Astrocyte of the spinal cord (primary cell): Measurements from ENCODE around the gene SOX13.
A peak's percentile ranks its signal among the peaks of the same experiment; 100 is the strongest.

Experiments
- DNase-seq: peaks from one replicate; pipeline ENCODE4 v3.0.0; 2011; ENCODE audit warnings: low read depth, low spot score
- H3K4me3 ChIP-seq: 2 replicates; pipeline ENCODE4 v1.5.1; 2011; ENCODE audit warnings: low read depth, mild to moderate bottlenecking, low read length, moderate library complexity
- CTCF ChIP-seq: IDR thresholded peaks from 2 replicates; pipeline ENCODE4 v1.5.1; 2012; ENCODE audit warnings: low read depth, mild to moderate bottlenecking, low read length, inconsistent platforms
- in situ Hi-C: cut with HindIII; loops from 2 replicates; pipeline ENCODE4 v1.10.0; 2017; ENCODE audit warnings: low sequenced_read_pairs

The SOX13 gene

GRCh38 chr1:204070895-204071294, 2.0 kb upstream of the SOX13 start:
- in situ Hi-C loops = no loop called here
- no peak for TF ChIP-seq CTCF
- DNase-seq = no peak
- H3K4me3 ChIP-seq = no peak overlapping the region

GRCh38 chr1:204073837-204074273, 940 bp downstream of the SOX13 start:
- no peak for DNase-seq
- H3K4me3 ChIP-seq = peak overlapping the region; percentile 59
- in situ Hi-C loops = no loop called here
- TF ChIP-seq CTCF = no peak

GRCh38 chr1:204074274-204075138, 1.6 kb downstream of the SOX13 start:
- DNase-seq = peak; percentile 59
- TF ChIP-seq CTCF = no peak
- in situ Hi-C loops = no loop called here
- peak overlapping the region; percentile 59 for H3K4me3 ChIP-seq

- peak overlapping the region; percentile 59 for H3K4me3 ChIP-seq
- no peak for TF ChIP-seq CTCF
- DNase-seq = no peak
- in situ Hi-C loops = no loop called here
Observed at GRCh38 chr1:204075139-204075521, 2.2 kb downstream of the SOX13 start.

GRCh38 chr1:204075890-204076846, 3.3 kb downstream of the SOX13 start:
- in situ Hi-C loops = no loop called here
- H3K4me3 ChIP-seq = no peak overlapping the region
- DNase-seq = no peak
- TF ChIP-seq CTCF = no peak

- in situ Hi-C loops = no loop called here
- no peak for DNase-seq
- H3K4me3 ChIP-seq = no peak overlapping the region
- TF ChIP-seq CTCF = no peak
Observed at GRCh38 chr1:204076891-204077290, 4.0 kb downstream of the SOX13 start.
